ENCODE results near the gene MTMR11.

GRCh38 chr1:149967041-149967440 is 30.4 kb upstream of the MTMR11 start:
- TF ChIP-seq CTCF (conservative IDR thresholded peaks at IDR 0.05; ENCODE audit: low read depth in 2 of 2), result no peak
- TF ChIP-seq POLR2AphosphoS5 (IDR thresholded peaks at IDR 0.05; ENCODE audit: low read depth), result no peak
- no peak for TF ChIP-seq EZH2 (IDR thresholded peaks at IDR 0.05; ENCODE audit: low read depth, unreplicated experiment)
- no peak for TF ChIP-seq EZH2phosphoT487 (IDR thresholded peaks at IDR 0.05; ENCODE audit: unreplicated experiment)
- no peak for TF ChIP-seq ETS1 (IDR thresholded peaks at IDR 0.05)
- TF ChIP-seq JUNB (IDR thresholded peaks at IDR 0.05; ENCODE audit: unreplicated experiment), result no peak
- no peak for TF ChIP-seq CREB1 (CRISPR knock-in tag; IDR thresholded peaks at IDR 0.05; ENCODE audit: low read depth)

Data from GM23338 (cell line).